Measurements from ENCODE around the gene WFDC12.

Gene WFDC12

GRCh38 chr20:45117581-45117980 is 6.7 kb downstream of the WFDC12 start:
- no peak for TF ChIP-seq CTCF (IDR thresholded peaks at IDR 0.05; ENCODE audit: extremely low read depth, insufficient read depth, missing control alignments)
- DNase-seq (ENCODE audit: low spot score), result no peak
- in situ Hi-C loops (cut with MboI; ENCODE audit: low pct_unique_long_range_greater_than_20kb, low sequenced_read_pairs, unreplicated experiment), result no loop called here

GRCh38 chr20:45115829-45116228 is 8.4 kb downstream of the WFDC12 start:
- in situ Hi-C loops (cut with MboI; ENCODE audit: low pct_unique_long_range_greater_than_20kb, low sequenced_read_pairs, unreplicated experiment), result no loop called here
- no peak for TF ChIP-seq CTCF (IDR thresholded peaks at IDR 0.05; ENCODE audit: extremely low read depth, insufficient read depth, missing control alignments)
- DNase-seq (ENCODE audit: low spot score), result no peak

GRCh38 chr20:45115386-45115774 is 8.9 kb downstream of the WFDC12 start:
- TF ChIP-seq CTCF (IDR thresholded peaks at IDR 0.05; ENCODE audit: extremely low read depth, insufficient read depth, missing control alignments), result no peak
- in situ Hi-C loops (cut with MboI; ENCODE audit: low pct_unique_long_range_greater_than_20kb, low sequenced_read_pairs, unreplicated experiment), result no loop called here
- DNase-seq (ENCODE audit: low spot score), result no peak

- no peak for TF ChIP-seq CTCF (IDR thresholded peaks at IDR 0.05; ENCODE audit: extremely low read depth, insufficient read depth, missing control alignments)
- no peak for DNase-seq (ENCODE audit: low spot score)
- in situ Hi-C loops (cut with MboI; ENCODE audit: low pct_unique_long_range_greater_than_20kb, low sequenced_read_pairs, unreplicated experiment), result no loop called here
Measured at GRCh38 chr20:45114465-45115385, 9.5 kb downstream of the WFDC12 start, which contains the start of gene WFDC5. Gene WFDC5 (minus strand): TSS chr20:45115174. CDS start chr20:45115083, 91 bp downstream.

- DNase-seq (ENCODE audit: low spot score), result no peak
- TF ChIP-seq CTCF (IDR thresholded peaks at IDR 0.05; ENCODE audit: extremely low read depth, insufficient read depth, missing control alignments), result no peak
- in situ Hi-C loops (cut with MboI; ENCODE audit: low pct_unique_long_range_greater_than_20kb, low sequenced_read_pairs, unreplicated experiment), result no loop called here
Measured at GRCh38 chr20:45113865-45114264, 10.4 kb downstream of the WFDC12 start.

GRCh38 chr20:45112754-45113153 is 11.5 kb downstream of the WFDC12 start:
- no peak for TF ChIP-seq CTCF (IDR thresholded peaks at IDR 0.05; ENCODE audit: extremely low read depth, insufficient read depth, missing control alignments)
- DNase-seq (ENCODE audit: low spot score), result no peak
- in situ Hi-C loops (cut with MboI; ENCODE audit: low pct_unique_long_range_greater_than_20kb, low sequenced_read_pairs, unreplicated experiment), result no loop called here

Measured in GM13977 (cell line).